ENCODE results near the gene ZNF622.

Gene ZNF622

GRCh38 chr5:16406630-16407029 is 59.0 kb downstream of the ZNF622 start:
- no peak for DNase-seq (ENCODE audit: low read depth)
- no peak overlapping the region for H3K4me3 ChIP-seq (ENCODE audit: low read depth, low read length)
- TF ChIP-seq, protein P1, sequence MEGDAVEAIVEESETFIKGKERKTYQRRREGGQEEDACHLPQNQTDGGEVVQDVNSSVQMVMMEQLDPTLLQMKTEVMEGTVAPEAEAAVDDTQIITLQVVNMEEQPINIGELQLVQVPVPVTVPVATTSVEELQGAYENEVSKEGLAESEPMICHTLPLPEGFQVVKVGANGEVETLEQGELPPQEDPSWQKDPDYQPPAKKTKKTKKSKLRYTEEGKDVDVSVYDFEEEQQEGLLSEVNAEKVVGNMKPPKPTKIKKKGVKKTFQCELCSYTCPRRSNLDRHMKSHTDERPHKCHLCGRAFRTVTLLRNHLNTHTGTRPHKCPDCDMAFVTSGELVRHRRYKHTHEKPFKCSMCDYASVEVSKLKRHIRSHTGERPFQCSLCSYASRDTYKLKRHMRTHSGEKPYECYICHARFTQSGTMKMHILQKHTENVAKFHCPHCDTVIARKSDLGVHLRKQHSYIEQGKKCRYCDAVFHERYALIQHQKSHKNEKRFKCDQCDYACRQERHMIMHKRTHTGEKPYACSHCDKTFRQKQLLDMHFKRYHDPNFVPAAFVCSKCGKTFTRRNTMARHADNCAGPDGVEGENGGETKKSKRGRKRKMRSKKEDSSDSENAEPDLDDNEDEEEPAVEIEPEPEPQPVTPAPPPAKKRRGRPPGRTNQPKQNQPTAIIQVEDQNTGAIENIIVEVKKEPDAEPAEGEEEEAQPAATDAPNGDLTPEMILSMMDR (IDR thresholded peaks at IDR 0.05; ENCODE audit: control insufficient read depth, extremely low read depth, insufficient read depth), result no peak

- DNase-seq (ENCODE audit: low read depth), result no peak
- H3K4me3 ChIP-seq (ENCODE audit: low read depth, low read length), result no peak overlapping the region
- TF ChIP-seq, protein P1 (IDR thresholded peaks at IDR 0.05; ENCODE audit: control insufficient read depth, extremely low read depth, insufficient read depth), result no peak
These were observed 59.6 kb downstream of the ZNF622 start for GRCh38 chr5:16406023-16406422.
